Activated T-helper 17 cell treated with anti-CD3 and anti-CD28 coated beads, Interleukin-2, amount 50 U/mL, for 72 hours (primary cell): ENCODE results near the gene ZDHHC19. TPM values are rescaled to one million over a fixed set of nuclear protein-coding genes. Genes with fewer than 3 reads are reported as not detected.

Source experiments
- ATAC-seq: fragments of 150-1000 bp; cut with Tn5 transposase; replicated peaks from 2 replicates; pipeline ENCODE4 v1.10.0; 2021; ENCODE audit warnings: mild to moderate bottlenecking, moderate library complexity
- H3K27ac Mint-ChIP-seq: one replicate; pipeline ENCODE4 v1.8.0; 2022; ENCODE audit warnings: mixed read lengths
- H3K27me3 Mint-ChIP-seq: one replicate; pipeline ENCODE4 v1.8.0; 2022; ENCODE audit warnings: mixed read lengths
- H3K36me3 Mint-ChIP-seq: one replicate; pipeline ENCODE4 v1.8.0; 2022; ENCODE audit warnings: low read depth, mild to moderate bottlenecking, mixed read lengths
- H3K4me1 Mint-ChIP-seq: one replicate; pipeline ENCODE4 v1.8.0; 2022; ENCODE audit warnings: mixed read lengths
- H3K4me3 Mint-ChIP-seq: one replicate; pipeline ENCODE4 v1.8.0; 2022; ENCODE audit warnings: mild to moderate bottlenecking, mixed read lengths
- H3K9me3 Mint-ChIP-seq: one replicate; pipeline ENCODE4 v1.8.0; 2022; ENCODE audit warnings: mixed read lengths
- total RNA-seq, 2 donors: library from RNA; stranded (reverse); gene quantifications; one replicate each; pipeline ENCODE4 v1.2.3, GENCODE V29; 2022

The ZDHHC19 gene
- total RNA-seq, 2 donors from 2014 or later, result not detected

- ATAC-seq, result peak; percentile 88
- Mint-ChIP-seq H3K9me3 (no peaks in the 10 kb centered on the region), H3K4me1 (peaks cover 19% of the 10 kb centered on the region), H3K27me3 (no peaks in the 10 kb centered on the region), H3K27ac (peak overlapping the region; percentile 44), H3K36me3 (peaks cover 38% of the 10 kb centered on the region), H3K4me3 (peak overlapping the region; percentile 17)
These were observed 21.7 kb upstream of the ZDHHC19 start for GRCh38 chr3:196232882-196233251.

- Mint-ChIP-seq H3K27ac (peak overlapping the region; percentile 44), H3K27me3 (no peaks in the 10 kb centered on the region), H3K9me3 (no peaks in the 10 kb centered on the region), H3K4me3 (peak overlapping the region; percentile 17), H3K36me3 (peaks cover 33% of the 10 kb centered on the region), H3K4me1 (peaks cover 19% of the 10 kb centered on the region)
- ATAC-seq, result peak; percentile 77
These were observed 21.1 kb upstream of the ZDHHC19 start for GRCh38 chr3:196232154-196232881.

- Mint-ChIP-seq H3K36me3 (no peaks in the 10 kb centered on the region), H3K27me3 (no peaks in the 10 kb centered on the region), H3K4me1 (peaks cover 7% of the 10 kb centered on the region), H3K27ac (no peak overlapping the region), H3K9me3 (no peaks in the 10 kb centered on the region), H3K4me3 (no peak overlapping the region)
- no peak for ATAC-seq
These were observed 16.7 kb upstream of the ZDHHC19 start for GRCh38 chr3:196227629-196228493.

GRCh38 chr3:196227121-196227561, 15.9 kb upstream of the ZDHHC19 start:
- Mint-ChIP-seq H3K36me3 (no peaks in the 10 kb centered on the region), H3K9me3 (no peaks in the 10 kb centered on the region), H3K27me3 (no peaks in the 10 kb centered on the region), H3K27ac (no peak overlapping the region), H3K4me3 (no peak overlapping the region), H3K4me1 (no peaks in the 10 kb centered on the region)
- no peak for ATAC-seq

GRCh38 chr3:196225763-196226364, 14.7 kb upstream of the ZDHHC19 start:
- no peaks in the 10 kb centered on the region for H3K4me1 Mint-ChIP-seq
- no peak for ATAC-seq
- H3K36me3 Mint-ChIP-seq, result no peaks in the 10 kb centered on the region
- H3K27ac Mint-ChIP-seq, result no peak overlapping the region
- H3K9me3 Mint-ChIP-seq, result no peaks in the 10 kb centered on the region
- no peak overlapping the region for H3K4me3 Mint-ChIP-seq
- H3K27me3 Mint-ChIP-seq, result no peaks in the 10 kb centered on the region

- no peaks in the 10 kb centered on the region for H3K4me1 Mint-ChIP-seq
These were observed 13.9 kb upstream of the ZDHHC19 start for GRCh38 chr3:196225086-196225485.

GRCh38 chr3:196222876-196223595, 11.8 kb upstream of the ZDHHC19 start:
- H3K36me3 Mint-ChIP-seq, result no peaks in the 10 kb centered on the region
- H3K27ac Mint-ChIP-seq, result no peak overlapping the region
- no peaks in the 10 kb centered on the region for H3K9me3 Mint-ChIP-seq
- no peak for ATAC-seq
- H3K27me3 Mint-ChIP-seq, result no peaks in the 10 kb centered on the region
- peaks cover 7% of the 10 kb centered on the region for H3K4me1 Mint-ChIP-seq
- no peak overlapping the region for H3K4me3 Mint-ChIP-seq

More at GRCh38 chr3:196225086-196225485, 13.9 kb upstream of the ZDHHC19 start:
- H3K9me3 Mint-ChIP-seq, result no peaks in the 10 kb centered on the region
- no peak overlapping the region for H3K27ac Mint-ChIP-seq
- ATAC-seq, result no peak
- no peaks in the 10 kb centered on the region for H3K36me3 Mint-ChIP-seq
- H3K4me3 Mint-ChIP-seq, result no peak overlapping the region
- no peaks in the 10 kb centered on the region for H3K27me3 Mint-ChIP-seq

GRCh38 chr3:196220991-196221390, 9.8 kb upstream of the ZDHHC19 start:
- H3K36me3 Mint-ChIP-seq, result no peaks in the 10 kb centered on the region
- H3K27ac Mint-ChIP-seq, result no peak overlapping the region
- H3K27me3 Mint-ChIP-seq, result no peaks in the 10 kb centered on the region
- no peaks in the 10 kb centered on the region for H3K9me3 Mint-ChIP-seq
- peaks cover 11% of the 10 kb centered on the region for H3K4me1 Mint-ChIP-seq
- no peak overlapping the region for H3K4me3 Mint-ChIP-seq
- ATAC-seq, result no peak

GRCh38 chr3:196220587-196220986, 9.4 kb upstream of the ZDHHC19 start:
- no peaks in the 10 kb centered on the region for H3K9me3 Mint-ChIP-seq
- H3K27ac Mint-ChIP-seq, result peak overlapping the region; percentile 88
- no peaks in the 10 kb centered on the region for H3K27me3 Mint-ChIP-seq
- H3K4me3 Mint-ChIP-seq, result no peak overlapping the region
- peaks cover 11% of the 10 kb centered on the region for H3K4me1 Mint-ChIP-seq
- H3K36me3 Mint-ChIP-seq, result no peaks in the 10 kb centered on the region
- ATAC-seq, result no peak

GRCh38 chr3:196219970-196220311, 8.7 kb upstream of the ZDHHC19 start:
- H3K27me3 Mint-ChIP-seq, result no peaks in the 10 kb centered on the region
- H3K36me3 Mint-ChIP-seq, result no peaks in the 10 kb centered on the region
- H3K27ac Mint-ChIP-seq, result peak overlapping the region; percentile 88
- peaks cover 11% of the 10 kb centered on the region for H3K4me1 Mint-ChIP-seq
- H3K9me3 Mint-ChIP-seq, result no peaks in the 10 kb centered on the region
- peak overlapping the region; percentile 80 for H3K4me3 Mint-ChIP-seq
- no peak for ATAC-seq

GRCh38 chr3:196219194-196219969, 8.2 kb upstream of the ZDHHC19 start:
- Mint-ChIP-seq H3K9me3 (no peaks in the 10 kb centered on the region), H3K4me1 (peaks cover 11% of the 10 kb centered on the region), H3K27me3 (no peaks in the 10 kb centered on the region), H3K36me3 (no peaks in the 10 kb centered on the region), H3K27ac (peak overlapping the region; percentile 88), H3K4me3 (peak overlapping the region; percentile 80)
- peak; percentile 97 for ATAC-seq

- H3K36me3 Mint-ChIP-seq, result no peaks in the 10 kb centered on the region
- ATAC-seq, result no peak
- no peaks in the 10 kb centered on the region for H3K9me3 Mint-ChIP-seq
- peak overlapping the region; percentile 80 for H3K4me3 Mint-ChIP-seq
- H3K27me3 Mint-ChIP-seq, result no peaks in the 10 kb centered on the region
- no peak overlapping the region for H3K27ac Mint-ChIP-seq
- peaks cover 11% of the 10 kb centered on the region for H3K4me1 Mint-ChIP-seq
These were observed 7.0 kb upstream of the ZDHHC19 start for GRCh38 chr3:196218155-196218712.

GRCh38 chr3:196217307-196218154, 6.3 kb upstream of the ZDHHC19 start:
- Mint-ChIP-seq H3K36me3 (no peaks in the 10 kb centered on the region), H3K4me3 (peak overlapping the region; percentile 80), H3K4me1 (peaks cover 11% of the 10 kb centered on the region), H3K27me3 (no peaks in the 10 kb centered on the region), H3K27ac (peak overlapping the region; percentile 78), H3K9me3 (no peaks in the 10 kb centered on the region)
- ATAC-seq, result no peak
